HepG2 (cell line): ENCODE results near the gene GPC2.

Source experiments
- EZH2 ChIP-seq: conservative IDR thresholded peaks from 2 replicates; pipeline ENCODE4 v1.6.1; 2012; ENCODE audit warnings: mild to moderate bottlenecking, low read depth, low read length, moderate library complexity
- ZNF121 ChIP-seq: sonication (generic); formaldehyde crosslinking; IDR thresholded peaks from 2 replicates; pipeline ENCODE4 v1.5.0; 2020; ENCODE audit warnings: mild to moderate bottlenecking, missing genetic modification reagents

DNA sequence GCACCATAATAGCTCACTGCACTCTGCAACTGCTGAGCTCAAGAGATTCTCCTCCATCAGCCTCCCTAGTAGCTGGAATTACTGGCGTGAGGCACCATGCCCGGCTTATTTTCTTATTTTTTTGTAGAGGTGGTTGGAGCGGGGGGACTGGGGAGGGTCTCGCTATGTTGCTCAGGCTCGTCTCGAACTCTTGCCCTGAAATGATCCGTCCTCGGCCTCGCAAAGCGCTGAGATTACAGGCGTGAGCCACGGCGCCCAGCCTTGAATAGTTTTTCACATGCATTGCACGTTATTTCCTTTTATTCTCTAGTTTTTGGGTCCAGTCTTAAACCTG lies 29.0 kb downstream of the GPC2 start:
- TF ChIP-seq EZH2 (no peak), ZNF121 (CRISPR knock-in tag) (no peak)
